ENCODE data around the gene FGGY. TPM values are rescaled to one million over a fixed set of nuclear protein-coding genes. Genes with fewer than 3 reads are reported as not detected.

FGGY gene
- total RNA-seq, 1 experiment from 2014 or later, result 14.6 TPM

DNA sequence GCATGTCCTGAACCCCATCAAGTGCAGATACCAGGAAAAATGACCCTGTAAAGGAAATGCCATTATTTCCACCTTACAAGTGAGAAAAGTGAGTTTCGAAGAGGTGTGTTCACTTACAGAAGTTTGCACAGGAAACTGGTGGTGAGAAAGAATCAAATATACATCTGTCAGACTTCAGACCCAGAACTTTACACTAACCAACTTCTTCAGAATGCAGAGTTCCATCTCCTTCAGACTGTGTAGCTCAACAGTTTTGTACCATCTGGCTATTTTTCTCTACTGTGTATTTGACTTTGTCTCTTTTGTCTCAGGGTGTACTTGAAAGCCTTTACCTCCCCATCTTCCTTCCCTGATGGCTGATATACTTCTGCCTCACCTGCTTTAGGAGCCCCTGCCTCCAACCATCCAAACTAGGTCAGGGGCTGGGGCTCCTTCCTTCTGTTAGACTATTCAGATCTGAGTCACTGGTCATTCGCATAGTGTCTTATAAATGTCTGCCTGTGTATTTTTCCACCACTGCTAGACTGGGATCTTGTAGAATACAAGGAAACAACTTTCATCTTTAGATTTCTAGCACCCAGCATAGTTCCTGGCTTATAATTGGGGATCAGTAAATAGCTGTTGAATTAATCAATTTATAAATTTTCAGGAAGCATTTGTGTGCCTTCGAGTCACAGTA, 247.9 kb downstream of the FGGY start:
- Histone ChIP-seq H3K9me3 (ENCODE audit: control insufficient read depth, low read depth, low read length) (no peaks in the 10 kb centered on the region), H2BK15ac (ENCODE audit: low read depth, low read length) (no peak overlapping the region), H4K20me1 (ENCODE audit: control insufficient read depth, insufficient read depth, insufficient read length) (no peaks in the 10 kb centered on the region), H3K14ac (ENCODE audit: insufficient read depth, low read length) (no peak overlapping the region), H4K8ac (replicated peaks; ENCODE audit: insufficient read length, low read depth, low read length) (no peak overlapping the region), H2BK5ac (ENCODE audit: insufficient read length, low read length) (no peak overlapping the region), H3K27me3 (ENCODE audit: insufficient read depth, low read length) (no peaks in the 10 kb centered on the region), H3K4ac (ENCODE audit: low read depth, low read length) (no peak overlapping the region), H3K23ac (ENCODE audit: insufficient read length, low read depth, low read length) (no peak overlapping the region), H3K4me2 (ENCODE audit: insufficient read depth, insufficient read length, low read length) (no peak overlapping the region), H3K9ac (ENCODE audit: extremely low read depth, insufficient read length, low read length) (no peak overlapping the region), H3K79me2 (ENCODE audit: insufficient read depth, low read length) (no peaks in the 10 kb centered on the region), H2BK12ac (ENCODE audit: insufficient read length, low read depth, low read length) (no peak overlapping the region), H3K79me1 (ENCODE audit: insufficient read depth, low read depth, low read length, poor library complexity, severe bottlenecking) (no peaks in the 10 kb centered on the region), H2BK120ac (ENCODE audit: low read depth, low read length, poor library complexity, severe bottlenecking) (no peak overlapping the region), H4K91ac (ENCODE audit: insufficient read length, low read depth, low read length) (no peak overlapping the region), H3K56ac (ENCODE audit: insufficient read length, low read depth, low read length) (no peak overlapping the region), H3K4me1 (ENCODE audit: insufficient read depth, low read length) (no peaks in the 10 kb centered on the region), H3K27ac (ENCODE audit: insufficient read length, low read depth, low read length) (no peak overlapping the region), H2AK5ac (ENCODE audit: insufficient read length, low read length) (no peak overlapping the region), H3T11ph (ENCODE audit: low read length) (no peak overlapping the region), H4K5ac (ENCODE audit: insufficient read length, low read depth, low read length) (no peak overlapping the region), H3K18ac (ENCODE audit: insufficient read length, low read depth, low read length) (no peak overlapping the region), H3K23me2 (ENCODE audit: insufficient read length, low read depth, low read length, poor library complexity, severe bottlenecking) (no peaks in the 10 kb centered on the region), H2AFZ (ENCODE audit: low read length) (no peak overlapping the region), H2BK20ac (ENCODE audit: low read depth, low read length, poor library complexity, severe bottlenecking) (no peak overlapping the region)
- no peak for DNase-seq
- no peaks in the 10 kb centered on the region for H3K36me3 Mint-ChIP-seq (ENCODE audit: insufficient read depth in 1 of 3, low read depth in 3 of 3)
- peaks cover 7 to 8% of the 10 kb centered on the region in 2 experiments; a peak in 2 of 4 replicates for H3K4me1 Mint-ChIP-seq
- no peak overlapping the region for H3K4me3 Mint-ChIP-seq
- no peaks in the 10 kb centered on the region for H3K9me3 Mint-ChIP-seq
- WGBS (ENCODE audit: extremely low coverage, insufficient read length, low lambda C conversion rate), result no CpG with 5 or more reads among the region's 3 CpGs
- no peaks in the 10 kb centered on the region for H3K27me3 Mint-ChIP-seq (ENCODE audit: low read depth)
- H3K27ac Mint-ChIP-seq, result peak overlapping the region in 1 of 3 experiments; percentile 85; a peak in 1 of 7 replicates
- TF ChIP-seq, protein P1, sequence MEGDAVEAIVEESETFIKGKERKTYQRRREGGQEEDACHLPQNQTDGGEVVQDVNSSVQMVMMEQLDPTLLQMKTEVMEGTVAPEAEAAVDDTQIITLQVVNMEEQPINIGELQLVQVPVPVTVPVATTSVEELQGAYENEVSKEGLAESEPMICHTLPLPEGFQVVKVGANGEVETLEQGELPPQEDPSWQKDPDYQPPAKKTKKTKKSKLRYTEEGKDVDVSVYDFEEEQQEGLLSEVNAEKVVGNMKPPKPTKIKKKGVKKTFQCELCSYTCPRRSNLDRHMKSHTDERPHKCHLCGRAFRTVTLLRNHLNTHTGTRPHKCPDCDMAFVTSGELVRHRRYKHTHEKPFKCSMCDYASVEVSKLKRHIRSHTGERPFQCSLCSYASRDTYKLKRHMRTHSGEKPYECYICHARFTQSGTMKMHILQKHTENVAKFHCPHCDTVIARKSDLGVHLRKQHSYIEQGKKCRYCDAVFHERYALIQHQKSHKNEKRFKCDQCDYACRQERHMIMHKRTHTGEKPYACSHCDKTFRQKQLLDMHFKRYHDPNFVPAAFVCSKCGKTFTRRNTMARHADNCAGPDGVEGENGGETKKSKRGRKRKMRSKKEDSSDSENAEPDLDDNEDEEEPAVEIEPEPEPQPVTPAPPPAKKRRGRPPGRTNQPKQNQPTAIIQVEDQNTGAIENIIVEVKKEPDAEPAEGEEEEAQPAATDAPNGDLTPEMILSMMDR (conservative IDR thresholded peaks at IDR 0.05), result no peak
